Activated CD8-positive, alpha-beta T cell treated with anti-CD3 and anti-CD28 coated beads for 36 hours (primary cell): Measurements from ENCODE around the gene ANAPC7. TPM values are rescaled to one million over a fixed set of nuclear protein-coding genes. Genes with fewer than 3 reads are reported as not detected.

Source experiments
- ATAC-seq: fragments of 200-7000 bp; cut with Tn5 transposase; one replicate; pipeline ENCODE4 v1.10.0; 2021; ENCODE audit warnings: mild to moderate bottlenecking, moderate library complexity
- CTCF ChIA-PET: fragments of 350-600 bp; sonication (Branson Sonifier 250); formaldehyde crosslinking; loops from one replicate; lab custom pipeline; 2021; ENCODE audit warnings: antibody characterized with exemption; lab: Charles Lee
- POLR2A ChIA-PET: fragments of 350-600 bp; sonication (Branson Sonifier 250); formaldehyde crosslinking; loops from one replicate; lab custom pipeline; 2021; ENCODE audit warnings: antibody characterized with exemption; lab: Charles Lee
- DNase-seq: peaks from one replicate; pipeline ENCODE4 v3.0.0-alpha.2; 2020
- H3K27ac Mint-ChIP-seq: one replicate; pipeline ENCODE4 v1.8.0; 2021; ENCODE audit warnings: mild to moderate bottlenecking, mixed read lengths
- H3K27me3 Mint-ChIP-seq: one replicate; pipeline ENCODE4 v1.8.0; 2021; ENCODE audit warnings: mixed read lengths
- H3K36me3 Mint-ChIP-seq: one replicate; pipeline ENCODE4 v1.8.0; 2021; ENCODE audit warnings: low read depth, mixed read lengths
- H3K4me1 Mint-ChIP-seq: one replicate; pipeline ENCODE4 v1.8.0; 2021; ENCODE audit warnings: low read depth, mixed read lengths
- H3K4me3 Mint-ChIP-seq: one replicate; pipeline ENCODE4 v1.8.0; 2021; ENCODE audit warnings: mild to moderate bottlenecking, moderate library complexity, mixed read lengths
- H3K9me3 Mint-ChIP-seq: one replicate; pipeline ENCODE4 v1.8.0; 2021; ENCODE audit warnings: mixed read lengths
- intact Hi-C: fragments of 100-400 bp; cut with micrococcal nuclease; formaldehyde crosslinking; loops from one replicate; pipeline ENCODE4 v1.10.0; 2022
- total RNA-seq, 2 experiments: library from RNA; stranded (reverse); gene quantifications; one replicate each; pipeline ENCODE4 v1.2.3, GENCODE V29; 2021
- TF ChIP-seq, protein P1 (sequence below): fragments of 200-600 bp; IDR thresholded peaks from one replicate; pipeline ENCODE4 v1.8.0; 2022; ENCODE audit warnings: antibody characterized with exemption, mild to moderate bottlenecking

Gene ANAPC7
- total RNA-seq, 2 experiments from 2014 or later, result 44.9 to 52.9 TPM

DNA sequence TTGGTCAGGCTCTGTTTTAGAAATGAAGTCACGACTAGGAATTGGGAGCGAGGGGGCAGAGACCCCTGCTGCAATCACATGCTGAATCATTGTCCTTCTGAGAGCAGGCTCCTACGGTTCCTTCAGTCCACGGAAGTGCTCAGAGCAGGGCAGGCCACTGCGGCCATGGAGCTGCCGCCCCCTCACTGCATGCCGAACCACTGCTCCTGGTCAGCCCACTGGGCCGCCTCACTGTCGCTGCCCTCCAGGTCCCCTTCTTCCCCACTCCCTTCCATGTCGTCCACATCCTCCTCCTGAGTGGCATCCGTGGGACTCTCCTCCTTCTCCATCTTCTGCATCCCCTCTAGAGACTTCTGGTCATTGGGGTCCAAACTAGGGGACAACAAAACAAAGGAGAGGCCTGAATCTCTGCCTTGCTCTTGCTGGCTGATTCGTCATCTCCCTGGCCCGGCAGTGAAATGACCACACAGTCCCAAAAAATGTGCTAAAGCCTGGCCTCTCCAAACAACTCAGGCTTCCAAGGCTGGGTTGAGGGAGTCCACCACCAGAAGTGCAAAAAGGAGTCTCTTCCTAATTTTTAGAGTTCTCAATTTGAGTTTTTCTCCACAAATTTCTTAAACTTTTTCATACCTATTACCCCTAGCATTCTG is 29.4 kb downstream of the ANAPC7 start:
- ChIA-PET POLR2A (interaction anchor here (1.1 kb wide), 1 partner anchor 76 kb away, joined by 3 read pairs; the partner anchor contains the start of gene ARPC3), CTCF (interaction anchor here (1.3 kb wide), 1 partner anchor 76 kb away, joined by 3 read pairs; the partner anchor contains the start of gene ARPC3)
- DNase-seq (no peak), ATAC-seq (no peak)
- TF ChIP-seq, protein P1, sequence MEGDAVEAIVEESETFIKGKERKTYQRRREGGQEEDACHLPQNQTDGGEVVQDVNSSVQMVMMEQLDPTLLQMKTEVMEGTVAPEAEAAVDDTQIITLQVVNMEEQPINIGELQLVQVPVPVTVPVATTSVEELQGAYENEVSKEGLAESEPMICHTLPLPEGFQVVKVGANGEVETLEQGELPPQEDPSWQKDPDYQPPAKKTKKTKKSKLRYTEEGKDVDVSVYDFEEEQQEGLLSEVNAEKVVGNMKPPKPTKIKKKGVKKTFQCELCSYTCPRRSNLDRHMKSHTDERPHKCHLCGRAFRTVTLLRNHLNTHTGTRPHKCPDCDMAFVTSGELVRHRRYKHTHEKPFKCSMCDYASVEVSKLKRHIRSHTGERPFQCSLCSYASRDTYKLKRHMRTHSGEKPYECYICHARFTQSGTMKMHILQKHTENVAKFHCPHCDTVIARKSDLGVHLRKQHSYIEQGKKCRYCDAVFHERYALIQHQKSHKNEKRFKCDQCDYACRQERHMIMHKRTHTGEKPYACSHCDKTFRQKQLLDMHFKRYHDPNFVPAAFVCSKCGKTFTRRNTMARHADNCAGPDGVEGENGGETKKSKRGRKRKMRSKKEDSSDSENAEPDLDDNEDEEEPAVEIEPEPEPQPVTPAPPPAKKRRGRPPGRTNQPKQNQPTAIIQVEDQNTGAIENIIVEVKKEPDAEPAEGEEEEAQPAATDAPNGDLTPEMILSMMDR, result no peak
- Mint-ChIP-seq H3K27ac (no peak overlapping the region), H3K4me3 (no peak overlapping the region), H3K36me3 (peaks cover 23% of the 10 kb centered on the region), H3K27me3 (no peaks in the 10 kb centered on the region), H3K9me3 (no peaks in the 10 kb centered on the region), H3K4me1 (no peaks in the 10 kb centered on the region)
- intact Hi-C loops, result no loop called here

DNA sequence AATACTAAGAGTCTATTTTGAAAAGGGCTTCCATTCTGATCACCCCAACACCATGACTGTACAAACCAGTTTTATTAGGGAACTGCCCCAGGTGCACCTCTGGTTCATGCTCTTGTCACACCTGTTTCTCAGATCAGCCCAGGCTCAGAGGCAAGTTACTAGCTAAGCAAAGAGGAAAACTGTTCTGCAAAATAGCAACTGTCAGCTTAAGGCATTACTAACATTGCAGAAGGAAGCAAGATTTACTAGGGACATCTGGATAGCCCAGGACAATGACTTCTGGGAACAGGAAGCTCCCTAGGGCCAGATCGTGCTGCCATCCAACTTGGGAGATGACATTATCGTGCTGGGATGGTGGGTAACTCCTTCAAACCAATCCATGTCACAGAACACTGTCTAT is 30.1 kb downstream of the ANAPC7 start:
- Mint-ChIP-seq H3K4me1 (no peaks in the 10 kb centered on the region), H3K27me3 (no peaks in the 10 kb centered on the region), H3K9me3 (no peaks in the 10 kb centered on the region), H3K4me3 (no peak overlapping the region), H3K27ac (no peak overlapping the region), H3K36me3 (peaks cover 18% of the 10 kb centered on the region)
- no peak for DNase-seq
- ChIA-PET POLR2A (interaction anchor here (0.8 kb wide), 1 partner anchor 18 kb away, joined by 3 read pairs; no protein-coding TSS in a partner anchor), CTCF (interaction anchor here (0.6 to 1.3 kb wide), 2 partner anchors 60 to 77 kb away, joined by 3 read pairs; partner anchors contain the start of gene ARPC3)
- ATAC-seq, result no peak
- intact Hi-C loops, result no loop called here
- TF ChIP-seq, protein P1, result no peak

DNA sequence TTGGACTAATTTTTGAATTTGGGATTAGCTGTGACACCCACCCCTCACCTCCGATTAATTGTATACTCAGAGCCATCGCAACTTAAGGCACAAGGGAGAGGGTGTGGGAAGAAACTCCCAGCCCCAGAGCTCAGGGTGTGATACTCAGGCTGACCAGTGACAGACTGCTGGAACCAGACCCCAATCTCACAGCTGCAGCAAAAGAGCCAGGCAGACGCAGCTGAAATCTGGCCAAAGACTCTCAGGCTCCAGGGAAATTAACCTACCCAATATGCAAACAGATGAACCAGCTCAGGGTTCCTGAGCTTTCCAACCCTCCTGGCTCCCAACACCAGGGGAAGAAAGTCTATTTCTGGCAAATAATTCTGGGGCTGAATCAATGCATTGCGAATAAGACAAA is 30.5 kb downstream of the ANAPC7 start:
- ATAC-seq, result no peak

DNA sequence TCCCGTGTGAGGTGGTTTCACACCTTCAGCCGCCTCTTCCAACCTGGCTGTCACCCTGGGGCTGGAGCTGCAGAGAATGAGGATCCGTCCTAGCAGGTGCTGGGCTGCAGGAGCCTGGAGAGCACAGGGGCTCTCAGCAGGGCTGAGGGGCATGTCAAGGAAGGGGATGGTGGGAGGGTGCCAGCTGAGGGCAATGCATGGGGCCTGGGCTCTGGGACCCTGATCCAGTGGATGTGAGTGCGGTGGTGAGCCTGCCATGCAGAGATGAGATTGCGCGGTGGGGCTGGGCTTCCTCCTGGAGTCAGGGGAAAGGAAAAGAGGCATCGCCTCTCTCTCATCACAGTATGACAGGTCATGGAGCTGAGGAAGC is 31.5 kb downstream of the ANAPC7 start:
- no peak for DNase-seq
- Mint-ChIP-seq H3K9me3 (no peaks in the 10 kb centered on the region), H3K27me3 (no peaks in the 10 kb centered on the region), H3K4me3 (no peak overlapping the region), H3K4me1 (no peaks in the 10 kb centered on the region), H3K36me3 (peaks cover 12% of the 10 kb centered on the region), H3K27ac (no peak overlapping the region)
- CTCF ChIA-PET, result interaction anchor here (1.1 kb wide), 1 partner anchor 22 kb away, joined by 4 read pairs; no protein-coding TSS in a partner anchor
- intact Hi-C loops, result no loop called here
- TF ChIP-seq, protein P1, result no peak
- ATAC-seq, result no peak
- POLR2A ChIA-PET, result interaction anchor here (0.6 to 1.2 kb wide), 5 partner anchors 19 to 124 kb away, joined by 3 to 4 read pairs (median 3); no protein-coding TSS in a partner anchor

More for the DNA sequence above, 30.5 kb downstream of the ANAPC7 start:
- H3K36me3 Mint-ChIP-seq, result peaks cover 18% of the 10 kb centered on the region
- intact Hi-C loops, result no loop called here
- H3K9me3 Mint-ChIP-seq, result no peaks in the 10 kb centered on the region
- CTCF ChIA-PET, result interaction anchor here (0.6 to 1.3 kb wide), 2 partner anchors 60 to 77 kb away, joined by 3 read pairs; partner anchors contain the start of gene ARPC3
- H3K27ac Mint-ChIP-seq, result no peak overlapping the region
- no peak for DNase-seq
- H3K4me1 Mint-ChIP-seq, result no peaks in the 10 kb centered on the region
- TF ChIP-seq, protein P1, result no peak
- no peak overlapping the region for H3K4me3 Mint-ChIP-seq
- POLR2A ChIA-PET, result interaction anchor here (0.8 to 1.0 kb wide), 2 partner anchors 17 to 18 kb away, joined by 3 read pairs; no protein-coding TSS in a partner anchor
- H3K27me3 Mint-ChIP-seq, result no peaks in the 10 kb centered on the region
